Heart left ventricle (tissue), 16 donors: ENCODE measurements around the gene PIM2. TPM values are rescaled to one million over a fixed set of nuclear protein-coding genes. Genes with fewer than 3 reads are reported as not detected.
"Not testable (repeated sequence)": the region's sequence is repeated elsewhere in the genome, so short reads cannot be mapped to it uniquely, and the experiment has no call there.

ENCODE experiments used
- ATAC-seq, 4 donors: fragments of 200-7000 bp; cut with Tn5 transposase; one replicate each; pipeline ENCODE4 v1.9.1; 2020 to 2022; ENCODE audit warnings: moderate library complexity in 4 of 4, mild to moderate bottlenecking in 3 of 4, moderate number of reproducible peaks in 1 of 4
- DNase-seq, 5 donors: peaks; one replicate each; pipeline ENCODE4 v3.0.0-alpha.2; 2020
- H3K27ac ChIP-seq, 12 donors: fragments of 200-600 bp; sonication (generic) in 4 of 12; one replicate each; pipeline versions ENCODE4 v1.5.0 to v1.8.0; 2016 to 2022; ENCODE audit warnings: mild to moderate bottlenecking in 2 of 12
- H3K27me3 ChIP-seq, 9 donors: fragments of 200-600 bp; sonication (generic) in 2 of 9; one replicate each; pipeline versions ENCODE4 v1.5.1 to v1.8.0; 2016 to 2022; ENCODE audit warnings: mild to moderate bottlenecking in 3 of 9
- H3K36me3 ChIP-seq, 9 donors: fragments of 200-600 bp; sonication (generic) in 2 of 9; one replicate each; pipeline versions ENCODE4 v1.5.0 to v1.8.0; 2018 to 2022; ENCODE audit warnings: mild to moderate bottlenecking in 2 of 9
- H3K4me1 ChIP-seq, 12 donors: fragments of 200-600 bp; sonication (generic) in 4 of 12; one replicate each; pipeline versions ENCODE4 v1.5.0 to v1.8.0; 2016 to 2022; ENCODE audit warnings: mild to moderate bottlenecking in 3 of 12
- H3K4me3 ChIP-seq, 12 donors: fragments of 200-600 bp; sonication (generic) in 4 of 12; one replicate each; pipeline versions ENCODE4 v1.5.0 to v1.8.0; 2017 to 2022; ENCODE audit warnings: mild to moderate bottlenecking in 9 of 12, moderate library complexity in 4 of 12
- H3K9me3 ChIP-seq, 12 donors: fragments of 200-600 bp; sonication (generic) in 4 of 12; one replicate each; pipeline versions ENCODE4 v1.5.0 to v1.8.0; 2016 to 2022; ENCODE audit warnings: mild to moderate bottlenecking in 1 of 12
- POLR2A ChIP-seq, 2 donors: fragments of 450-650 bp; IDR thresholded peaks; one replicate each; pipeline ENCODE4 v1.6.1; 2017; ENCODE audit warnings: antibody characterized with exemption in 2 of 2, mild to moderate bottlenecking in 2 of 2, moderate library complexity in 2 of 2
- WGBS, 4 donors: extraction: QIAGEN DNeasy Blood & Tissue Kit in 2 of 4; methylation state at CpG; one replicate each; pipeline versions ENCODE4 v1.1.5 to v1.1.7; 2013 to 2018; 5-methylcytosine and 5-hydroxymethylcytosine counted together
- intact Hi-C, 10 donors: fragments of 100-400 bp; cut with DNase I; formaldehyde crosslinking; loops; one replicate each; pipeline versions ENCODE4 v1.11.1 to v1.14.2; 2022
- polyA plus RNA-seq, 2 donors: library from polyadenylated mRNA; stranded (reverse); fragments of 200-250 nt; gene quantifications; one replicate each; pipeline ENCODE4 v1.2.3, GENCODE V29; 2013
- total RNA-seq, 9 donors: library from RNA; depleted of rRNA in 2 of 9; stranded (reverse); fragments of >200 nt in 2 of 9; fragmentation: NEBNext Ultra II Directional in 3 of 9; extraction: Animal tissue kit (Norgen Biotek cat#: 25700) in 3 of 9; gene quantifications; one replicate each; pipeline versions ENCODE4 v1.1.0 to v1.2.4, GENCODE V29; 2016 to 2023
- TF ChIP-seq, protein P1 (sequence below), 12 donors: fragments of 200-600 bp; sonication (generic) in 4 of 12; IDR thresholded peaks; one replicate each; pipeline versions ENCODE4 v1.5.0 to v1.8.0; 2018 to 2022; ENCODE audit warnings: antibody characterized with exemption in 12 of 12, mild to moderate bottlenecking in 5 of 12
- donor health status: ischemic (EF 13 %, LVEDD 7.1; RV severe dilation, severe dysfunction).
- donor health status: healthy with polysubstance abuse.
- donor health status: DM: no; HTN: yes; CAD: no.
- donor health status: DM: no; HTN: no; CAD: no.
- donor health status: ischemic (EF 25% LVEDD 6.9; RV normal size, moderate dysfunction).
- donor health status: ischemic (EF 25% LVEDD 5.7; RV mildly dilated, moderate dysfunction).
- donor health status: healthy.
- donor health status: DM: yes; HTN: yes; CAD: no.
- donor health status: ischemic (EF 35%, LVEDD 5.7; RV mildly dilated, moderate dysfunction).
- donor health status: nonischemic (EF 11% LVEDD 7.7; RV severe dilation, severe dysfunction).
- donor health status: DM: yes; HTN: yes; CAD: no.
- donor health status: PGD.
- donor health status: ischemic (EF 29% LVEDD 5.4; RV normal size, mild dysfunction).
- donor health status: nonischemic (EF 23%, LVEDD 6.1; RV moderate dilation, normal function).

PIM2 gene
- total and polyA plus RNA-seq, 11 donors: 2.0 to 13.3 (median 3.5) TPM

DNA sequence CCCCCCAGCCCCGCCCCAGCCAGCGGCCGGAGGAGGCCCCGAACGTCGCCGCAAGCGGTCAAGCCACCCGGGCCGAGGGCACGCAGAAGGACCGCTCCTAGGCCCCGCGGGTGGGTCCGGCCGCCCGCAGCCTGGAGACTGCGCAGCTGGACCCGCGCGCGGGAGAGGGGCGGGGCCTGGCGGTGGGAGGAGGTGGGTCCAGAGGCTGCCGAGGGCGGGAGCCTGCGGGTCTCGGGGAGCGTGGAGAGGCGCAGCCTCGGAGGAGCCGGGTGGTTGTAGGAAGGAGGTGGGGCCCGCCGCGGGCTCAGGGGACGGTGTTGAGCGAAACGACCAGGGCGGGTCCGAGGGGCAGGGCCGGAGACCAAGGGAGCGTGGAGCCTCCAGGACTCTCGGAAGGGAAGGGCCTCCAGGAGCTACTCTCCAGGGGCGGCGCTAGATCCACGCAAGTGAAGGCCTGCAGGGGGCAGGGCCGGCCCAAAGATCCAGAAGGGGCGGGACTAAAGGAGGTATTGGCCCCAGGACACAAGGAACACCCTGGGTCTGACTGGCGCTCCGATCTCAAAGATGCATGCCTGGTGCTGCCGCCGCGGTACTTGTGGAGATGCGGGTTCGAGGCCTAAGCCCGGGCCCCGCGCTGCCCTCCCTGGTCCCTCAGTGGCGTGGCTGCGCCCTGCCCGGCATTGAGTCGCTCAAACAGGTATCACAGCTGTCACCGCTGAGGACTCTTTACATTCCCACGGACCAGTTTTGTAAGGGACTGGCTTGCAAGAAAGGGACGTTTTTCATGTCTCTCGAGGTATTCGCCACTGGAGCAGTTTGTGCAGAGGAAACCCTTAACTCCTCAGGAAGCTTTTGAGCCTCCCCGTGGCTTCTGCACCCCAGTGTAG is 27.2 kb downstream of the PIM2 start:
- TF ChIP-seq, protein P1, sequence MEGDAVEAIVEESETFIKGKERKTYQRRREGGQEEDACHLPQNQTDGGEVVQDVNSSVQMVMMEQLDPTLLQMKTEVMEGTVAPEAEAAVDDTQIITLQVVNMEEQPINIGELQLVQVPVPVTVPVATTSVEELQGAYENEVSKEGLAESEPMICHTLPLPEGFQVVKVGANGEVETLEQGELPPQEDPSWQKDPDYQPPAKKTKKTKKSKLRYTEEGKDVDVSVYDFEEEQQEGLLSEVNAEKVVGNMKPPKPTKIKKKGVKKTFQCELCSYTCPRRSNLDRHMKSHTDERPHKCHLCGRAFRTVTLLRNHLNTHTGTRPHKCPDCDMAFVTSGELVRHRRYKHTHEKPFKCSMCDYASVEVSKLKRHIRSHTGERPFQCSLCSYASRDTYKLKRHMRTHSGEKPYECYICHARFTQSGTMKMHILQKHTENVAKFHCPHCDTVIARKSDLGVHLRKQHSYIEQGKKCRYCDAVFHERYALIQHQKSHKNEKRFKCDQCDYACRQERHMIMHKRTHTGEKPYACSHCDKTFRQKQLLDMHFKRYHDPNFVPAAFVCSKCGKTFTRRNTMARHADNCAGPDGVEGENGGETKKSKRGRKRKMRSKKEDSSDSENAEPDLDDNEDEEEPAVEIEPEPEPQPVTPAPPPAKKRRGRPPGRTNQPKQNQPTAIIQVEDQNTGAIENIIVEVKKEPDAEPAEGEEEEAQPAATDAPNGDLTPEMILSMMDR (IDR thresholded peaks at IDR 0.05): peak; percentile 26 to 70 (median 49)
- TF ChIP-seq POLR2A (IDR thresholded peaks at IDR 0.05): peak in 1 of 2 donors; percentile 40
- intact Hi-C loops: loop anchor here in 6 of 10 donors (5.0 to 10.0 kb wide), 4 partner anchors 87 to 197 kb away; partner anchors contain the start of genes HDAC6 (in 5 of the 6) and SUV39H1 (in 1 of the 6)
- no peaks in the 10 kb centered on the region for H3K9me3 ChIP-seq
- H3K27me3 ChIP-seq: no peaks in the 10 kb centered on the region
- peak overlapping the region; percentile 17 to 82 (median 65) for H3K4me3 ChIP-seq
- H3K36me3 ChIP-seq: peaks cover 0 to 18% (median 4%) of the 10 kb centered on the region in 9 donors
- DNase-seq (peak; percentile 81 to 91 (median 87)), ATAC-seq (peak; percentile 90 to 97 (median 94))
- WGBS, 4 donors: 2 to 52% (median 22%) methylated on average over 53 to 68 of the region's 68 CpGs
- H3K27ac ChIP-seq: peak overlapping the region in 11 of 12 donors; percentile 19 to 83 (median 53)
- H3K4me1 ChIP-seq: peaks cover 0 to 12% (median 5%) of the 10 kb centered on the region in 12 donors

DNA sequence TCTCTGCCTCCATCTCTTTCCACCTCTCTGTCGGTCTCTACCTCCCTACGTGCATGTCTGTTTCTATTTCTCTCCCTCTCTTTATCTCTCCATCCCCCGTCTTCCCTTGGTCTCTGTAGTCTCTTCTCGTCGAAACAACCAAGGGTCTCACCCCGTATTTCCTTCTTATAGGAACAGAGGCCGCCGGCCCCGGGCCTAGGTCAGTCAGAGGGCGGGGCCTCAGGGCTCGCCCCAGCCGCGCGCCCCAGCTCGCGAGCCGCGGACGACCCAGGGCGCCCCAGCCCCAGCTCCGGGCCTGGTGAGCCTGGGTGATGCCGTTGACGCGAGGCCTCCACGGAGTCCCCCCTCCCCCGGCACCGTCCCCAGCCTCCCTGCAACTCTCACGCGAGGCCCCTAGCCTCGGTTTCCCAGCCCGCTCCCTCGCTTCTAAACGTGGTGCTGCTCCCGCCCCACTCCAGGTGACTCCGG is 27.9 kb downstream of the PIM2 start:
- peaks cover 0 to 18% (median 4%) of the 10 kb centered on the region in 9 donors for H3K36me3 ChIP-seq
- ATAC-seq: peak in 2 of 4 donors; percentile 46 to 50
- TF ChIP-seq, protein P1 (IDR thresholded peaks at IDR 0.05): no peak
- TF ChIP-seq POLR2A (IDR thresholded peaks at IDR 0.05): no peak
- peak overlapping the region; percentile 17 to 82 (median 65) for H3K4me3 ChIP-seq
- WGBS, 4 donors: 1 to 47% (median 23%) methylated on average over 34 to 35 of the region's 35 CpGs
- peak overlapping the region in 11 of 12 donors; percentile 19 to 83 (median 53) for H3K27ac ChIP-seq
- peaks cover 0 to 9% (median 2%) of the 10 kb centered on the region in 12 donors for H3K4me1 ChIP-seq
- no peaks in the 10 kb centered on the region for H3K9me3 ChIP-seq
- intact Hi-C loops: loop anchor here in 6 of 10 donors (5.0 to 10.0 kb wide), 4 partner anchors 86 to 196 kb away; partner anchors contain the start of genes HDAC6 (in 5 of the 6) and SUV39H1 (in 1 of the 6)
- no peaks in the 10 kb centered on the region for H3K27me3 ChIP-seq
- no peak for DNase-seq

DNA sequence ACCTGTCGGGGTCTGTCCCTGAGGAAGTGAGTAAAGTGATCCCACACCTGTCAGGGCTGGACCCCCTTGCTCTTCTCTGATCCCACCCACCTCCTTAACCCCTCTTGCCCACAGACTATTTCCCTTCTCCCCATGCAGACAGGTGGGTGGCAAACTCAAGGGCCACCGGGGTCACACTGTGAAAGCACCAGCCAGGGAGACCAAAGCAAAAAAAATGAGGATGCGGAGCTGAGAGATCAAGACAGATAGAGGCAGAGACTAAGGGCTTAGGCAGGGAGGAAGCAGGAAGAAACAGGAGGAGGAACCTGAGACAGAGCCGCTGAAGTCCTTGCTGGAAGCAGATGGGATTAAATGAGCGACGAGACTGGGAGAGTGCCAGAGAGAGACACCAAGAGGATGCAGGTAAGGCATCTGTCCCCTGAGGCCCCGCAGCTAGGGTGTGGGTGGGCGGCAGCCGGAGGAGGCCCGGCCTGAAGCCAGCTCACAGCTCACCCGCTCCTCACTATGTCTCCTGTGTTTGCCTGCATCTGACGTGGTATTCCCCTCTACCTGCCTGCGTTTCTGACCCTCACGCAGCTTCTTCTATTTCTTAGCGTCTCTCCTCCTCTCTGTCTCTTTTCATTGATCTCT is 28.4 kb downstream of the PIM2 start:
- Histone ChIP-seq H3K4me1 (peaks cover 0 to 9% (median 2%) of the 10 kb centered on the region in 12 donors), H3K4me3 (peak overlapping the region in 9 of 12 donors; percentile 60 to 82 (median 66)), H3K27ac (peak overlapping the region in 4 of 12 donors; percentile 42 to 83 (median 58)), H3K36me3 (peaks cover 0 to 18% (median 4%) of the 10 kb centered on the region in 9 donors), H3K27me3 (no peaks in the 10 kb centered on the region), H3K9me3 (no peaks in the 10 kb centered on the region)
- TF ChIP-seq, protein P1 (IDR thresholded peaks at IDR 0.05): no peak
- TF ChIP-seq POLR2A (IDR thresholded peaks at IDR 0.05): no peak
- DNase-seq (no peak), ATAC-seq (no peak)
- intact Hi-C loops: loop anchor here in 6 of 10 donors (5.0 to 10.0 kb wide), 4 partner anchors 86 to 196 kb away; partner anchors contain the start of genes HDAC6 (in 5 of the 6) and SUV39H1 (in 1 of the 6)
- WGBS, 4 donors: 32 to 61% (median 46%) methylated on average over 15 of the region's 15 CpGs

DNA sequence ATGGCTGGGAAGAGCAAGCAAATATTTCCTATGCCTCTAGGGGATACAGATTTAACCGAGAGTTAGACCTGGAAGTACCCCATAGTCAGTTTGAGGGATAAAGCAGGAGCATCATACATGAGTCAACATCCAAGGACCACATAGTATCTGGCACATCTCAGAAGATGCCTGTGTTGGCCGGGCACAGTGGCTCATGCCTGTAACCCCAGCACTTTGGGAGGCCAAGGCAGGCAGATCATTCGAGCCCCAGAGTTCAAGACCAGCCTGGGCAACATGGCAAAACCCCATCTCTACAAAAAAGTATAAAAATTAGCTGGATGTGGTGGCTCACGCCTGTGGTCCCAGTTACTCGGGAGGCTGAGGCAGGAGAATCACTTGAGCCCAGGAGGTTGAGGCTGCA is 32.2 kb downstream of the PIM2 start:
- DNase-seq, H3K4me1 ChIP-seq, intact Hi-C loops, H3K36me3 ChIP-seq, H3K9me3 ChIP-seq, H3K4me3 ChIP-seq, H3K27me3 ChIP-seq, ATAC-seq, H3K27ac ChIP-seq: not testable (repeated sequence)
- WGBS, 4 donors: 70 to 87% (median 77%) methylated on average over 4 to 5 of the region's 5 CpGs
